GM12891 (cell line): ENCODE data around the gene DUT. TPM values are rescaled to one million over a fixed set of nuclear protein-coding genes. Genes with fewer than 3 reads are reported as not detected.

Experiments used
- DNase-seq: peaks from one replicate; pipeline ENCODE4 v3.0.0; 2011; ENCODE audit warnings: low spot score; ENCODE audit not compliant: insufficient read length
- FAIRE-seq: peaks from 2 replicates; lab custom pipeline; 2011; peaks lifted over from hg19 to GRCh38; lab: Jason Lieb, UNC
- PAX5 ChIP-seq: IDR thresholded peaks from 2 replicates; pipeline ENCODE4 v1.6.1; 2011; ENCODE audit warnings: low read length, moderate library complexity, mild to moderate bottlenecking; ENCODE audit not compliant: insufficient read depth, severe bottlenecking
- POLR2A ChIP-seq: IDR thresholded peaks from 2 replicates; pipeline ENCODE4 v1.6.1; 2011; ENCODE audit warnings: low read depth, low read length, control low read depth
- POLR2AphosphoS5 ChIP-seq: IDR thresholded peaks from 2 replicates; pipeline ENCODE4 v1.6.1; 2011; ENCODE audit warnings: low read depth, low read length, control low read depth
- POU2F2 ChIP-seq: IDR thresholded peaks from 2 replicates; pipeline ENCODE4 v1.6.1; 2011; ENCODE audit warnings: low read depth, mild to moderate bottlenecking, control low read depth, low read length, moderate library complexity
- SPI1 ChIP-seq: IDR thresholded peaks from 2 replicates; pipeline ENCODE4 v1.6.1; 2011; ENCODE audit warnings: low read depth, low read length, control low read depth
- TAF1 ChIP-seq: IDR thresholded peaks from 2 replicates; pipeline ENCODE4 v1.6.1; 2011; ENCODE audit warnings: low read depth, low read length, control low read depth
- polyA plus RNA-seq: library from polyadenylated mRNA; unstranded; fragments of >200 nt; gene quantifications from one replicate; pipeline ENCODE4 v1.2.1, GENCODE V29; 2012; ENCODE audit warnings: low read depth, missing spikeins, inconsistent platforms; ENCODE audit not compliant: missing spikeins

DUT gene
- 147 TPM for polyA plus RNA-seq

DNA sequence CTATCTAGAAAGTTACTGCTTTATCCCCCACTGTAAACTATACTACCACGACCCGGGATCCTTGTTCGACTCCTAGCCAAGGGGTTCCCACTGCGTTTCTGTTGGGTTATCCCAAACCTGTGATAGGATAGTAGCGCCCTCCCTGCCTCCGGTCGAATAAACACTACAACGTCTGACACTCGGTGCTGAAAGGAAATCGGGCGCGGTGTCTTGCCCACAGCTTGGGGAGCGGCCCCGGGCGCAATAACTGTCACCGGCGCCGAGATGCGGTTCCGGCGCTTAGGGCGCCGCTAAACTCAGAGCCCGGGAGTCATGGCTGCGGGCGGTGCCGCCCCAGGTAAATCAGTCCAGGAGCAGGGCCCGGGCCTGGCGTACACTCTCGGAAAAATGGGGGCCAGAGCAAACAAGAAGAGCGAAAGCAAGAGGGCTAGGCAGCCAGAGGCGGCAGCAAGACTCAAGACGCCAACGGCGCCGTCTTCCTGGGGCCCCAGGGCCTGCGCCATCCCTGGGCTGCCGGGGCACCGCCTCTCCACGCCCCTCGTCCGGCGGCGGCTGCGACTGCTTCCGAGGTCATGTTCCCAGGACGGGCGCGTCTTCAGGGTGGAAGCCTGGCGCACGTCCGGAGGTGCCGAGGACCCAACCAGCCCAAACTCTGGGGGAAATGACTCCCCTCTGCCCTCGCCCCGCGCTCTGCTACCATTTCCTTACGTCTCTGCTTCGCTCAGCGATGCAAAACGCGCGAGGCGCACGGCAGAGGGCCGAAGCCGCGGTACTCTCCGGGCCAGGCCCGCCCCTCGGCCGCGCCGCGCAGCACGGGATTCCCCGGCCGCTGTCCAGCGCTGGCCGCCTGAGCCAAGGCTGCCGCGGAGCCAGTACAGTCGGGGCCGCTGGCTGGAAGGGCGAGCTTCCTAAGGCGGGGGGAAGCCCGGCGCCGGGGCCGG lies at the start of gene DUT:
Gene DUT (plus strand): TSS at position 575 of the 941 bp plus-strand sequence. CDS start 87 bp downstream, at position 662.
- FAIRE-seq (peak; percentile 87), DNase-seq (peak; percentile 58)
- no peak for TF ChIP-seq PAX5
- TF ChIP-seq POLR2AphosphoS5, result peak; percentile 83
- TF ChIP-seq POU2F2, result no peak
- TF ChIP-seq SPI1, result no peak
- peak; percentile 70 for TF ChIP-seq TAF1
- peak; percentile 84 for TF ChIP-seq POLR2A

DNA sequence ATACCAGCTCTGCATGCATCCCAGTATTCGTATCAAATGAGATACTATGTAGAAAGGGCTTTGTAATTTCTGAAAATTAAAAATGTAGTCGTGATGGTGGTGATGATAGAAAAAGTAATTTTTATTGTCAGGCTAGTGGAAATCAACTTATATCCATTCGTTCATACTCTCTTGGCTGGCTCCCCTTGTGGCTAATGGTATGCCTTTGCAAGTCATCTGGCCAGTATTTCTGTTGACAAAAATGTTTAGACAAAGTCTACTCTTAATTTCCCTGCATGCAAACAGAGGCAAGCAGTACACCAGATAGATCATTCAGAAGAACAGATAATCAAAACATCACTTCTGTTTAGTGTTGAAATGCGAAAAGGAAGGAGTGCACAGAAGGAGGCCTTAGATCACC lies 49.6 kb upstream of the DUT start:
- FAIRE-seq (no peak), DNase-seq (no peak)
- TF ChIP-seq PAX5, result no peak
- TF ChIP-seq POLR2A, result no peak
- no peak for TF ChIP-seq SPI1
- no peak for TF ChIP-seq TAF1
- no peak for TF ChIP-seq POLR2AphosphoS5
- TF ChIP-seq POU2F2, result no peak

DNA sequence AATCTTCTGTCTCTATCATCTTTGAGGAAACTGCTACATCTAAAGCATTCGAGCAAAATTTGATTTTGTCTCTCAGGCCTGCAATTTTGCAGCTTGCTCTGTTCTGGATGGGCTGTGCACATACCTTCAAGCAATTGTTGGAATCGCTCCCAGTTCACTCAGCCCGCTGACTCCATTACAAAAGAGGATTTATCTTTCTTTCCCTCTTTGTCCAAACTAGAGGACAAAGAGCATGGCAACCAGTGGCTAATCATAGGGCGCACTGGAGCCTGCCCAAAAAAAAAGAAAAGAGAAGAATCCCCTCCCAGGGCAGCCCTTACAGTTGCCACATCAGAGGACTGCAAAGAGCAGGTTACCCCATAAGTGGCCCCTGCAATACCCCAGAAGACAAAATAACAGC lies 49.0 kb upstream of the DUT start:
- no peak for DNase-seq
- FAIRE-seq, result no peak
- TF ChIP-seq POLR2AphosphoS5 (no peak), PAX5 (no peak), SPI1 (no peak), POLR2A (no peak), TAF1 (no peak), POU2F2 (no peak)

DNA sequence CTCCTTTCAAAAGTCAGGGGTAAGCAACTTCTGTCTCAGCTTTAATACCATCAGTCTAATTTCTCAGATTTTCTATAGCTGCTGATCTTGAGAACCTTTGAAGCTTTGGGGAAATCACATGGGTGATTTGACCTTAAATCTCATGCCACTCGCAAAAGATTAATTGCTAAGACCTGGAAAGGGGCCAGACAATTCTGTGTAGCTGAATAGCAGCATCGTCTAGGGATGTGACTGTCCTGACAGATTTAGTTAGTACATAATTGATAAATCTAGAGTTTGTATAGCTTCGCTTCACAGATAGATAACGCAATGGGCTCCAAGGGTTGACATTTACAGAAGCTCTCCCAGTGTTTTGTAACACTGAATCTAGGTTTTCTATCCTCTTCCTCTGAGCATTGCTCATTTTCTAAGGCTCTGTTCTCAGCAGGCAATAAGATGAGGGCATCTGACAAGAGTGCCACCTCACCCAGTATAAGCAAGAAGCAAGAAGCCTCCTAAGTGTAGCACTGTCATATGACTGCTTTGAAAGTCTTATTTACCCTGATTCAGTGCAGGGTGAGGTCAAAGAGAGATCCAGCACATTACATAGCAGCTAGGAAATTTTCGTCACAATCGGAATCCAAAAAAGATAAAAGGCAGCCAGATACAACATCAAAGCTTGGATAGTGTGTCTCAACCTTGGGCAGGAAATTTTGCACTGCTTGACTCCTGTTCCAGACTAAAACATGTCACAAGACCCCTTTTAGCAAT lies 47.7 kb upstream of the DUT start:
- TF ChIP-seq POLR2A, result no peak
- no peak for TF ChIP-seq POLR2AphosphoS5
- TF ChIP-seq POU2F2, result no peak
- DNase-seq (no peak), FAIRE-seq (no peak)

DNA sequence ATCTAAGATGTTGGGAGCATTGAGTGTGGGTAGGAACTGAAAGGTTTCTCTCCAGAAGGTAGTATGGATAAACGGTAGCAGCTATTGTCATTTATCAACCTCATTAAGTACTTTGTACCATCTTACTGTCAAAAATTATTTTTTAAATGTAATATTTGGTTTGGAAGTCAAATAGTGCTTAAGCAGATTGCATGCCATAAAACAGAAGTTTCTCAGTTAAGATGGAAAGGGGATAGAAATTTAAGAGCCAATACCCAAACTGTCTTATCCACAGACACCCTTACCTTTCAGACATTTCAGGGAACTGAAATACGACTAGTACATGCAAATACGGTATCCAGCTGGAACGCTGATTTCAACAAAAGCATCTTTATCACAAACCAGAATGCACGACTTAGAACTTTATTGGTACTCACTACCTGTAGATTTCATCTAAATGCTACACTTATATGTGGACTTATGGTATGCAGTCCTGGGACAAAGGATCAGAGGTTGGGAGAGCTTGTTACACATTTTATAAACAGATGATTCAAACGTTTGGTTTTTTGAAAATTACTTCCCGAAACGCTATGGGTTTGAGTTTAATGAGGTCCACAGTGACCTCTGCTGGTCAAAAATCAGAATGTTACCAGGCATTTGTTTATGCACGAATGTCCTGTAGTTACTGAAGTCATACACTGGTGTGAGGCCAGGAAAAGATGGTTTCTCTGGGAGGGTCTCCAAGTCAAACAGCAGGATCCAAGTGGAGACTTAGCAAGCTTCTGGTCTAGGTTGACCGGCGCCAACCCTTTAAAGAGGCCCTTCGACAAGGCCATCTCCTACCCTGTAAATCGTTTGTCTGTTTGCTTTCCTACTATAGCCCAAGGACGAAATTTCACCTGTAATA lies 45.7 kb upstream of the DUT start:
- FAIRE-seq, result peak; percentile 81
- TF ChIP-seq POLR2A (no peak), PAX5 (no peak), POLR2AphosphoS5 (no peak), POU2F2 (no peak)
- peak; percentile 23 for DNase-seq

DNA sequence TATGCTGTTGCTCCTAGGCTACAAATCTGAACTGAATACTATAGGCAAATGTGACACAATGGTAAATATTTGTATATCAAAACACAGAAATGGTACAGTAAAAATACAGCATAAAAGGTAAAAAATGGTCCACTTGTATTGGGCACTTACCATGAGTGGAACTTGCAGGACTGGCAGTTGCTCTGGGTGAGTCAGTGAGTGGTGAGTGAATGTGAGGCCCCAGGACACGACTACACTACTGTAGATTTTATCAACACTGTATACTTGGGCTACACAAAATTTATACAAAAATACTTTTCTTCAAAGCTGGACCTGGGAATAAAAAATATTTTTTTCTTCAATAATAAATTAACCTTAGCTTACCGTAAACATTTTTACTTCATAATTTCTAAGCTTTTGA lies 41.6 kb upstream of the DUT start:
- no peak for DNase-seq
- TF ChIP-seq POU2F2, result no peak
- TF ChIP-seq SPI1, result no peak
- no peak for TF ChIP-seq POLR2A
- TF ChIP-seq TAF1, result no peak
- no peak for TF ChIP-seq PAX5
- FAIRE-seq, result no peak

DNA sequence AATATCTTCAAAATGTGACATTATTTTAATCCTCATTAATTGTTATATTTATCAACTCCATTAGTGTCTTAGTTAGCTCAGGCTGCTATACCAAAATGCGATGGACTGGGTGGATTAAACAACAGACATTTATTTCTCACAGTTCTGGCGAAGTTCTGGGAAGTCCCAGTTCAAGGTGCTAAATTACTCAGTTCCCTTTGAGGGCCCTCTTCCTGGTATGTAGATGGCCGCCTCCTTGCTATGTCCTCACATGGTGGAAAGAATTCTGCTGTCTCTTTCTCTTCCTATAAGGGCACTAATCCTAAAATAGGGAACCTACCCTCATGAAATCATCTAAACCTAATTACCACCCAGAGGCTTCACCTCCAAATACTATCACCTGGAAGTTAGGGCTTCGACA lies 38.8 kb upstream of the DUT start:
- FAIRE-seq (no peak), DNase-seq (no peak)
- no peak for TF ChIP-seq PAX5
- no peak for TF ChIP-seq TAF1
- no peak for TF ChIP-seq POLR2A
- no peak for TF ChIP-seq SPI1
- TF ChIP-seq POU2F2, result no peak
- no peak for TF ChIP-seq POLR2AphosphoS5

DNA sequence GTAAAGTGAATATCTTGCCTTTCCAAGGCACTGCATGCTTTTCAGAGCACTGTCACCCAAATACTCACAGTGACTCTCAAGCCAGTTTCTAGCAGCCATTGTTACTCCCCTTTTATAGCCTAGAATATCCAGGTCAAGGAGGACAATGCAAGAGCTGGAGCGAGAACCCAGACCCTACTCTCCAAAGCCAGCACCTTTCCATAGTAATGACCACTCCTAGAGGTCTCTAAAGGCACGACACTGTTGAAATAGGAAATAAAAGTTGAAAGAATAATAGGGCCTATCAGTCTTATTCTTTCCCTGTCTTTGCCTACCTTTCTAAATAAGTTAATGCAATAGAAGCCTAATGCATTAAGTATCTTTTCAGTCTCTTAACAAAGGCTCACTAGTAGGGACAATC lies 33.6 kb upstream of the DUT start:
- FAIRE-seq, result no peak
- no peak for DNase-seq
- TF ChIP-seq TAF1 (no peak), POLR2AphosphoS5 (no peak), POLR2A (no peak)

DNA sequence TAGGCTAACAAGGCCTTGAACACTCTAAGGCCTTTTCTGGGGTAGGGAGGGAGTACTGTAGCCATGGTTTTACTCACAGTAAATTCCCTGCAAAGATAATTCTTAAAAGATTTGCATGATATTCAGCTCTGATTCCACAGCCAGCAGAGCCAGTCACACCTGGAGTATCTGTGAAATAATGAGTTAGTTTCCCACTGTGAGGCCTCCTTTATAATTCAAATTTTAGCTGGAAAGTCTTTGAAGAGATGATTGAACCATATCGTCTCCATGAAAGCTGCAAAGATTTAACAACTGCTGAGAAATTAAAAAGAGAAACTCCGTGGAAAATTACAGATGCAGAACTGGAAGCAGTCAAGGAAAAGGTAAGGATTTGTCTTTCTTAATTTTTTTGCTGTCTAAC lies 32.3 kb upstream of the DUT start:
- no peak for TF ChIP-seq POLR2AphosphoS5
- TF ChIP-seq SPI1, result no peak
- TF ChIP-seq PAX5, result no peak
- TF ChIP-seq TAF1, result no peak
- no peak for TF ChIP-seq POU2F2
- no peak for TF ChIP-seq POLR2A
- FAIRE-seq, result no peak
- DNase-seq, result no peak

DNA sequence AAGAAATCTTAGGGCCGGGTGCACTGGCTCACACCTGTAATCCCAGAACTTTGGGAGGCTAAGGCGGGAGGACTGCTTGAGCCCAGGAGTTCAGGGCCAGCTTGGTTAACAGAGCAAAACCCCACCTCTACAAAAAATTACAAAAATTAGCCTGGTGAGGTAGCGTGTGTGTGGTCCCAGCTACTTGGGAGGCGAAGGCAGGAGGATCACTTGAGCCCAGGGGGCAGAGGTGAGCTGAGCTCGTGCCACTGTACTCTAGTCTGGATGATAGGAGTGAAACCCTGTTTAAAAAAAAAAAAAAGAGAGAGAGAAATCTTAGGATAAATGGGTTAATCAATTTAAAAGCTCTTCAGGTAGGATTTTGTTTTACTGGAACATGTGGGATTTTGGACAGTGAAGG lies 31.2 kb upstream of the DUT start:
- DNase-seq (no peak), FAIRE-seq (no peak)
- TF ChIP-seq PAX5 (no peak), POLR2A (no peak), SPI1 (no peak)
